ENCODE measurements around the gene KIF1A. TPM values are rescaled to one million over a fixed set of nuclear protein-coding genes. Genes with fewer than 3 reads are reported as not detected.
A peak's percentile ranks its signal among the peaks of the same experiment; 100 is the strongest.

The KIF1A gene
- total RNA-seq, 1 donor = not detected

DNA sequence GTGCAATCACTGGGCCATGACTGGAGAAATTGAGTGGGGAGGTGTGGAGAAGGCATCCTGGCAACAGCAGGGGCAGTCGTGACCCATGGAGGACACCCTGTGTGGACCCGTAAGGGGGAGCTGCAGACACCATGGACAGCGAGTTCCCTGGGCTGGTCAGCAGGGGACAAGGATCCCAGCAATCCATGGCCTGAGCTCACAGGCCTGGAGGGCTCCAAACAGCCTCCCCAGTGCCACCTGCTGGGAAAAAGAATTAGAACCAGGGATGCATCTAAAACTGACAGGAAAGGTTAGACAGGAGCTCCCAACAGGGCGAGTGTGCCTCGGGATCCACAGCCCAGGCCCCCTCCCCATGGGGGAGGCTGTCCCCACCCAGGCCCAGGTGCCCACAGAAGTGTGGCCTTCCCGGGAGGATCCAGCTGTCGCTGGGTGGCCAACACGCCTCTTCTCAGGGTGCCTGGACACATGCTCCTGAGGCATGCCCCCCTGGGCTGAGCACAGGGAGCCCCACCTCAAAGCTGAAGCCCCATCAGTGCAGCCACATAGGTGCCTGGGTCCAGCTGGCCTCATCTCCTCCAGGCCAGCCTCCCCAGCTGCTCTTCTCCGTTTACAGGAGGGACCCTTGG lies 20.5 kb upstream of the KIF1A start:
- Histone ChIP-seq H3K27me3 (ENCODE audit: insufficient read depth, low read length) (peaks cover 28% of the 10 kb centered on the region), H3K4me2 (ENCODE audit: insufficient read depth, low read length) (no peak overlapping the region), H3K27ac (ENCODE audit: low read depth, low read length) (no peak overlapping the region), H3K4me3 (ENCODE audit: insufficient read depth, low read length) (no peak overlapping the region), H3K36me3 (ENCODE audit: insufficient read depth, low read length) (no peaks in the 10 kb centered on the region), H3K9me3 (ENCODE audit: low read depth, low read length) (no peaks in the 10 kb centered on the region), H3K79me2 (ENCODE audit: insufficient read depth, low read length) (no peaks in the 10 kb centered on the region), H3K4me1 (ENCODE audit: insufficient read depth, low read length) (peaks cover 11% of the 10 kb centered on the region), H4K20me1 (ENCODE audit: insufficient read depth, low read length) (peaks cover 4% of the 10 kb centered on the region), H2AFZ (ENCODE audit: low read length) (no peak overlapping the region)
- TF ChIP-seq, protein P1, sequence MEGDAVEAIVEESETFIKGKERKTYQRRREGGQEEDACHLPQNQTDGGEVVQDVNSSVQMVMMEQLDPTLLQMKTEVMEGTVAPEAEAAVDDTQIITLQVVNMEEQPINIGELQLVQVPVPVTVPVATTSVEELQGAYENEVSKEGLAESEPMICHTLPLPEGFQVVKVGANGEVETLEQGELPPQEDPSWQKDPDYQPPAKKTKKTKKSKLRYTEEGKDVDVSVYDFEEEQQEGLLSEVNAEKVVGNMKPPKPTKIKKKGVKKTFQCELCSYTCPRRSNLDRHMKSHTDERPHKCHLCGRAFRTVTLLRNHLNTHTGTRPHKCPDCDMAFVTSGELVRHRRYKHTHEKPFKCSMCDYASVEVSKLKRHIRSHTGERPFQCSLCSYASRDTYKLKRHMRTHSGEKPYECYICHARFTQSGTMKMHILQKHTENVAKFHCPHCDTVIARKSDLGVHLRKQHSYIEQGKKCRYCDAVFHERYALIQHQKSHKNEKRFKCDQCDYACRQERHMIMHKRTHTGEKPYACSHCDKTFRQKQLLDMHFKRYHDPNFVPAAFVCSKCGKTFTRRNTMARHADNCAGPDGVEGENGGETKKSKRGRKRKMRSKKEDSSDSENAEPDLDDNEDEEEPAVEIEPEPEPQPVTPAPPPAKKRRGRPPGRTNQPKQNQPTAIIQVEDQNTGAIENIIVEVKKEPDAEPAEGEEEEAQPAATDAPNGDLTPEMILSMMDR (IDR thresholded peaks at IDR 0.05; ENCODE audit: extremely low read depth, low read depth, low read length) = peak; percentile 72
- DNase-seq (ENCODE audit: insufficient read length, low spot score, missing footprints) = peak; percentile 99

DNA sequence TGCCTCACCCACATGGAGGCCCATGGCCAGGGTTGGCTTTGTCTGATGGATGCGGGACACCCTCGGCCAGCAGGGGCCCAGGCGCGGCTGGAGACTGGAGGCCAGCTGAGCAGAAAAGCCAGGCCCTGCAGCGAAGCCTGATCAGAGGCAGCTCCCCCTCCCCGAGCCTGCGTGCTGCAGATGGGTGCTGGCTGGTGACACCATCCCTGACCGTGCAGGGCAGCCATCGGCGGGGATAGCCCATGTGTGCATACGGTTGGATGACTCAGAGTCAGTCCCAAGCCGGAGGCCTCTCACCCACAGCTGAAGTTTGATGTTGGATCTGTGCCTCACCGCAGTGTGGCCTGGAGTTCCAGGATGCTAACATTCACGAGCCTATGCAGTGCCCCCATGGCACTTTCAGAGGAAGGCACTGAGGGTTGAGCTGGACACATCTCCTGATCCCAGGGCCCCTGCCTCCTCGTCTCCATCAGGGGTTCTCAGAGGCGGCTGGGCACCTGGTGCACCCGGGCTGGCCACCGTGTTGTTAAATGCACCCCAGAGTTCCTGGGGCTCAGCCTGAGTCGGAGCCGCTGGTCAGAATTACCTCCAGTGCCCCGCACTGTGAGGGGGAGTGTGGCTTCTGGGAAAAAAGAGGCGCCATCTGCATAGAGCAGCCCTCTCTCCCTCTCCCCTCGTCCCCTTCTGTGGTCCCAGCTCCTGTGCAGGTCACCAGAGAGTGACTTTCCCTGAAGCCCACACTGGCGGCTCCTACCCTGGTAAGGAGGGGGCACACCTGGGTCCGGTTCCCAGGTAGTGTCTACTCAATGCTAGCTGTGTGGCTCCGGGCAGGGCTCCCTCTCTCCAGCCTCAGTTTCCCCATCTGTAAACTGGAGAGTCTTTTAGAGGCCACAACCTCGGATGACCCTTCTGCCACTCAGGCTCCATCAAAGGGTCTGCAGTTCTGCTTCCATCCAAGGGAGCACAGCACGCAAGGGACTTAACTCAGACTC lies 19.4 kb upstream of the KIF1A start:
- H3K9me3 ChIP-seq (ENCODE audit: low read depth, low read length) = no peaks in the 10 kb centered on the region
- no peak overlapping the region for H2AFZ ChIP-seq (ENCODE audit: low read length)
- H3K4me2 ChIP-seq (ENCODE audit: insufficient read depth, low read length) = no peak overlapping the region
- no peaks in the 10 kb centered on the region for H3K36me3 ChIP-seq (ENCODE audit: insufficient read depth, low read length)
- H3K79me2 ChIP-seq (ENCODE audit: insufficient read depth, low read length) = no peaks in the 10 kb centered on the region
- H3K4me3 ChIP-seq (ENCODE audit: insufficient read depth, low read length) = no peak overlapping the region
- H3K4me1 ChIP-seq (ENCODE audit: insufficient read depth, low read length) = peaks cover 11% of the 10 kb centered on the region
- H4K20me1 ChIP-seq (ENCODE audit: insufficient read depth, low read length) = peaks cover 4% of the 10 kb centered on the region
- peak; percentile 71 for DNase-seq (ENCODE audit: insufficient read length, low spot score, missing footprints)
- no peak overlapping the region for H3K27ac ChIP-seq (ENCODE audit: low read depth, low read length)
- TF ChIP-seq, protein P1 (IDR thresholded peaks at IDR 0.05; ENCODE audit: extremely low read depth, low read depth, low read length) = no peak
- peaks cover 33% of the 10 kb centered on the region for H3K27me3 ChIP-seq (ENCODE audit: insufficient read depth, low read length)

DNA sequence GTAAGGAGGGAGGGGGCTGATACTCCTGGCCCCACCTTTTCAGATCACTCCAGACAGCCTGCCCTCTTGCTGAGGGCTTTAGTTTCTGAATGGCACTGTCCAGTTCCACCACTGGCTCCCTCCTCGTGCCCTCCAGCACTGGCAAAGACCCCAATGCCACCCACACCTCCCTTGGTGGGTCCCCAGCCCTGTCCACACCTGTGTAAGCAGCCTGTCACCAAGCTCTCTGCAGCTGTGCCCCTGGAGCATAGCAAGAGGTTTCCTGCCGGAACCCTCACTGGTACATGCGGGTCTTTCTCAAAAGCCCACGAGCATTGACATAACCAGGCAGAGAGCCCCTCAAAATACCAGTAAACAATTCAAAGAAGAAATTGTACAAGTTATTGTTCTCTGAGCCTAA lies 17.6 kb upstream of the KIF1A start:
- Histone ChIP-seq H3K36me3 (ENCODE audit: insufficient read depth, low read length) (no peaks in the 10 kb centered on the region), H3K4me1 (ENCODE audit: insufficient read depth, low read length) (peaks cover 11% of the 10 kb centered on the region), H2AFZ (ENCODE audit: low read length) (no peak overlapping the region), H3K27me3 (ENCODE audit: insufficient read depth, low read length) (peaks cover 27% of the 10 kb centered on the region), H3K27ac (ENCODE audit: low read depth, low read length) (no peak overlapping the region), H4K20me1 (ENCODE audit: insufficient read depth, low read length) (peaks cover 4% of the 10 kb centered on the region), H3K4me3 (ENCODE audit: insufficient read depth, low read length) (no peak overlapping the region), H3K9me3 (ENCODE audit: low read depth, low read length) (no peaks in the 10 kb centered on the region), H3K4me2 (ENCODE audit: insufficient read depth, low read length) (no peak overlapping the region), H3K79me2 (ENCODE audit: insufficient read depth, low read length) (no peaks in the 10 kb centered on the region)
- DNase-seq (ENCODE audit: insufficient read length, low spot score, missing footprints) = peak; percentile 49
- TF ChIP-seq, protein P1 (IDR thresholded peaks at IDR 0.05; ENCODE audit: extremely low read depth, low read depth, low read length) = no peak

Measured in osteoblast (primary cell).